Skin of body (tissue), 2 donors: ENCODE data around the gene ITGB2. TPM values are rescaled to one million over a fixed set of nuclear protein-coding genes. Genes with fewer than 3 reads are reported as not detected.

ENCODE experiments used
- DNase-seq: peaks from one replicate; lab custom pipeline; 2025; lab: John Stamatoyannopoulos, UW
- total RNA-seq: library from RNA; depleted of rRNA; stranded (reverse); fragments of >200 nt; gene quantifications from one replicate; pipeline ENCODE4 v1.2.3, GENCODE V29; 2014

The ITGB2 gene
- total RNA-seq, 1 donor from 2014 or later = 22.5 TPM

- DNase-seq = no peak
Measured at GRCh38 chr21:44898851-44899767, 21.6 kb downstream of the ITGB2 start.

- DNase-seq = no peak
Measured at GRCh38 chr21:44898011-44898488, 22.6 kb downstream of the ITGB2 start.

GRCh38 chr21:44897326-44898010, 23.2 kb downstream of the ITGB2 start:
- DNase-seq = no peak

DNA sequence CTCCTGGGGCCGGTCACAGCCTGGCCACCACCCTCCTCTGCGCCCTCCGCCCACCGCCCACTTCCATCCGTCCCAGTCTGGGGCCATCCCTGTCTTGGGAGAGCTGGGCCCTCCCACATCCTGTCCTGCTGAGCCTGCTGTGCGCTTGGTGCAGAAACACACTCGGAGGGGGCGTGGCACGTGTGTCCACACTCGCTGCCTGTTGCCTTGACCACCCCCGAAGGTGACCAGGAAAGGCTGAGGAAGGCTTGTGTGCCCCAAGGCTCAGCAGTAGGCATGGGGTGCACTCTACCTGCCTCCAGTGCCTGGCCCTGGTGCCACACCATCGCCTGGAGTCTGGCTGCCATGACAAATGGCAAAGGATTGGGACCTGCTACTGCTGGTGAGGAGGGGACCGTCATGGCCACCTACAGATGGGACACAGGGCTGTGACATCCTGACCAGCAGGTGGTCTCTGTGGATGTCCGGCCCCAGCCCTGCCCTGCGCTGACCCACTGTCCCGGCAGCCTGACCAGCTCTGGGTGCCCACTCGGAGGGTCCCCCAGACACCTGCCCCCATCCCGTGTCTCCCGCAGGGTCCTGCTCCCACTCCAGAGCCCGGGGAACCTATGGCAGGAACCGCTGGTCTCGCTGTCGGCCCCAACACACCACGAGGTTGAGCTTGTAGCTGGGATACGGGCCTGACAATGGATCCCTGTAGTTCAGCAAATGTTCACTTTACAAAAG, 24.0 kb downstream of the ITGB2 start:
- DNase-seq = no peak

GRCh38 chr21:44895859-44896258, 24.8 kb downstream of the ITGB2 start:
- no peak for DNase-seq

DNA sequence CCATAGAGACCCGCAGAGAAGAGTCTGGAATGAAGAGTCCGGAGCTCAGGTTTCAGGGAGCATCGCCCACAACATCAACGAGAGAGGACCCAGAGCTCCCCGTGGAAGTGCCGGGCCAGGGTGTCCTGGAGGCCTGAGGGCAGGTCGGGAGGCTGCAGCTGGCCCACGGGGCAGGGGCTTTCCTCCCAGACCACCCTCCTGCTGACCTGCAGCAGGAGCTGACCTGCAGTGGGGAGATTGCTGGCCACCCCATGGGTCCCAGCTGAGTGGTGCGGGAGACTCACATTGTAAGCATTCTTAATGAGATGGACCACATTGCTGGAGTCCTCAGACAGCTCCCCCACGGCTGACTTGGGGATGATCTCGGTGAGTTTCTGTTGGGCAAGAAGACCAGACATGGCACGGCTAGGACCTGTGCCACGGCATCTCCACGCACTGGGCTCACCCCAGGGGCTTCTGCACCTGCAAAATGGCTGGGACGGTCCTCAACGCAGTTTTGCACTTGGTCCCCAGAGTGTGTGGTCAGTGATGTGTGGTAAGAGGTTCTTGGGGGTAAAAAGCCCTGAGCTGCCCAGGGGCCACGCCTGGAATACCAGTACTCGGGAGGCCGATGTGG, 25.9 kb downstream of the ITGB2 start:
- no peak for DNase-seq

DNA sequence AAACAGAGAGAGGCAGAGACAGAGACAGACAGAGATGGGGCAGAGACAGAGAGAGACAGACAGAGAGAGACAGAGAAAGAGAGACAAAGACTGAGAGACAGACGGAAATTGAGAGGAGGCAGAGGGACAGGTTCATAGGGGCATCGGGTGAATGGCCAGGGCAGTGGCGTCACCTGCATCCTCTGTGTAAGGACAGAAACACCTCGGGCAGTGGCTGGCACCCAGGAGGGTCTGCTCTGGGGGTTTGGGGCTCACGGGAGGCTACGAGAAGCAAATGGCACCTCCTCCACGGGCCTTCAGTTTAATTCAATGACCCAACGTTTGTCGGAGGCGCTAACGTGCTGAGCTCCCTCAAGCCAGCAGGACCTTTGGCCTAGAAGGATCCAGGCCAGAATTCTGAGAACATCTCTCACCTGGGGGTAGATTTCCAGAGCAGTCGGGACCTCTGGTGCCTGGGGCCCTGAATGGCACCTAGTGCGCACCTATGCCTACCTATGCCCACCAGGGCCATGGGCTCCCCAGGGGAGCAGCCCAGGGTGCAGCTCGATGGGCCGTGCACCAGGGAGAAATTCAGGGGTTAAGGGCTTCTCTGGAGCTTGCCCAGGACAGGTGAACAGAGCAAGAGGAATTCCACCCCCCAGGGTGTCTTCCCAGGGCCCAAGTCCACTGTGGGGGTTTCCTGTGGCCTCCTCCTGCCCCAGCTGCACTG, 26.6 kb downstream of the ITGB2 start:
- no peak for DNase-seq

- no peak for DNase-seq
Measured at GRCh38 chr21:44893278-44893556, 27.5 kb downstream of the ITGB2 start.

- no peak for DNase-seq
Measured at GRCh38 chr21:44892536-44893277, 28.0 kb downstream of the ITGB2 start.

DNA sequence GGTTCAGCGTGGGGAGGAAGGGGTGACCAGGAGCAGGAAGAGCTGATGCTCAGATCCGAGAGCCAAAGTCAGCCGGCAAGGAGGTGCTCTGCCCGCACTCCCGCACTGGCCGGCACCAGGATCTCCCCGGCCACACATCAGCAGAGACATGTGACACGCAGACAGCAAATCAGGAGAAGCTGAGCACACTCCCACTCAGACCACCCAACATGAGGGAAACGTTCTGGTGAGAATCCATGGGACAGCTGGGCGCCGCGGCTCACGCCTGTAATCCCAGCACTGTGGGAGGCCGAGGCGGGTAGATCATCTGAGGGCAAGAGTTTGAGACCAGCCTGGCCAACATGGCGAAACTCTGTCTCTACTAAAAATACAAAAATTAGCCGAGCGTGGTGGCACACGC, 28.6 kb downstream of the ITGB2 start:
- DNase-seq = no peak

DNA sequence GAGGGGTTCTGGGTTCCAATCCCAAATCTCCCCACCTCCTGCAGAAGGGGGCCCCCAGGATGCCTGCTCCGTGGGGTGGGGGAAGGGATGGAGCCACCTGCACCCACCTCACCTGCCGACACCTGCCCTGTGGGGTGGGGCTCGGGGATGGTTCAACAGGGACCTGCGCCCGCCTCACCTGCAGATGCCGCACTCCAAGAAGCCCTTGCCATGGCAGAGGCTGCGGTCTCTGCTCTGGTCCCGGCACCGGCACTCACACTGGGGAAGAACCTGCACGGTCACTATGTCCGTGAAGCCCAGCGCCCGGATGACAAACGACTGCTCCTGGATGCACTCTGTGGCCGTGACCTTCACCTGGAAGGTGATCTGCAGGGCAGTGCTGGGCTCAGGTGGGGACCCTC, 29.1 kb downstream of the ITGB2 start:
- no peak for DNase-seq

- DNase-seq = no peak
Measured at GRCh38 chr21:44890961-44891541, 29.6 kb downstream of the ITGB2 start.

DNA sequence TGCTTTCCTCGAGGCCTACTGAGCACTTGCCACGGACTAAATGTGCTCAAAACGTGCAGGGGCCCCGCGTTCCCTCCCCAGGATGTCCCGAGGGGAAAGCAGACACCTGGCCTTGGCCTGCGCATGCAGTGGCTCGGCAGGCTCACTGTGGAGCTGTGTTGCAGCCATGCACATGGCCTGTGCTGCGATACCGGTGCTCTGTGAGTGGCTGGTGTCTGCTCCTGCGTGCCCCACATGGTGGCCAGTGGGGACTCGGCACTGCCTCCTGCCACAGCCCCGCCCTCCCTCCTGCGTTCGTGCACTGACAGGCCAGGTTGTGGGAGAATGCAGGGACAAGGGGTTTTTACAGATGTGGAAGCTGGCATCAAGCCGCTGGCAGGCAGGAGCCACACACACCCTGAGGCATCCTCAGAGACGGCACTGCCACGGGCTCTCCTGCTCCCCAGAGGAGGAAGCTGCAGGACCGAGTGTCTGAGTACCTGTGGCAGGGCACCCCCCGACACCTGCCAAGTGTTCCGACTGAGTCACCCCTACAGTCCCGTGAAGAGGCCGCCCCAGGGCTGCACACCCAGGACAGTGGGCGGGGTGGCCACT, 30.3 kb downstream of the ITGB2 start:
- DNase-seq = no peak

DNA sequence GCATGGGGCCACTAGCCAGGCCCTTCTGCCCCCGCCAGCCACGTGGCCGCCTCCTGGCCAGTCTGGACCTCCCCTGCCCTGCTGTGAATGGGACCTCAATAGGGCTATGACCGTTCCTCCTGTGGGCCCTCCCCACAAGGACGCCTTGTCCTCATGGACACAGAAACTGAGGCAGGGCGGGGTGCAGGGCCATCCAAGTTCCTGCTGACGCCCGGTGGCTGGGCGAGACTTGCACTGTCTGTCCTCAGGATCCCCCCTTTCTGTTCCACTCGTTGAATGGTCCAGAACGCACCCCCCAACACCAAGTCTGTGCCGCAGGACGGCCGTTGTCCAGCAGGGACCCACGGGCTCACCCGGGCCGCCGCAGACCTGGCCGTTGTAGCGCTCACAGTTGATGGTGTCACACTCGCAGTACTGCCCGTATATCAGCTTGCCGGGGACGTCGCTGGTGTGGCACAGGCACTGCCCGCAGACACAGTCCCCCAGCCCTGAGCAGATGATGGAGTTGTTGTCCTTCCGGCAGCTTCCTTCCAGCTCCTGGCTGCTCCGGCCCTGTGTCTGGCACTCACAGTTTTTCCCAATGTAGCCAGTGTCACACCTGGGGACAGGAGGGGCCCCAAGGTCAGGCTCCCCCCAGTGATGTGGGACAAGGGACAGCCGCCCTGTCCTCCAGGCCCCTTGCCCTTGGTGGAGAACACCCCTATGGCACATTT, 30.9 kb downstream of the ITGB2 start:
- DNase-seq = no peak

- no peak for DNase-seq
Measured at GRCh38 chr21:44888581-44889550, 31.8 kb downstream of the ITGB2 start.

GRCh38 chr21:44887807-44888580, 32.7 kb downstream of the ITGB2 start:
- DNase-seq = no peak
